ENCODE measurements around the gene CACNB3.

Gene CACNB3

GRCh38 chr12:48782457-48783395 lies 35.6 kb upstream of the CACNB3 start:
- DNase-seq (ENCODE audit: low read depth) = no peak
- H3K4me3 ChIP-seq (ENCODE audit: low read length) = no peak overlapping the region
- TF ChIP-seq CTCF (conservative IDR thresholded peaks at IDR 0.05; ENCODE audit: low read length) = no peak

- H3K4me3 ChIP-seq (ENCODE audit: low read length) = no peak overlapping the region
- no peak for TF ChIP-seq CTCF (conservative IDR thresholded peaks at IDR 0.05; ENCODE audit: low read length)
- no peak for DNase-seq (ENCODE audit: low read depth)
Measured at GRCh38 chr12:48783432-48783831, 34.9 kb upstream of the CACNB3 start.

GRCh38 chr12:48786591-48787544 lies 31.4 kb upstream of the CACNB3 start:
- H3K4me3 ChIP-seq (ENCODE audit: low read length) = peak overlapping the region; percentile 78
- DNase-seq (ENCODE audit: low read depth) = no peak
- no peak for TF ChIP-seq CTCF (conservative IDR thresholded peaks at IDR 0.05; ENCODE audit: low read length)

- TF ChIP-seq CTCF (conservative IDR thresholded peaks at IDR 0.05; ENCODE audit: low read length) = no peak
- H3K4me3 ChIP-seq (ENCODE audit: low read length) = peak overlapping the region; percentile 78
- DNase-seq (ENCODE audit: low read depth) = peak; percentile 21
Measured at GRCh38 chr12:48787791-48788523, 30.3 kb upstream of the CACNB3 start.

- H3K4me3 ChIP-seq (ENCODE audit: low read length) = peak overlapping the region; percentile 78
- DNase-seq (ENCODE audit: low read depth) = no peak
- no peak for TF ChIP-seq CTCF (conservative IDR thresholded peaks at IDR 0.05; ENCODE audit: low read length)
Measured at GRCh38 chr12:48788524-48788853, 29.8 kb upstream of the CACNB3 start.

- H3K4me3 ChIP-seq (ENCODE audit: low read length) = peak within 1 kb of the TSS; percentile 78
- no peak for TF ChIP-seq CTCF (conservative IDR thresholded peaks at IDR 0.05; ENCODE audit: low read length)
- DNase-seq (ENCODE audit: low read depth) = peak; percentile 62
Measured at GRCh38 chr12:48788854-48789775, 29.2 kb upstream of the CACNB3 start, which contains the start of gene ADCY6. TSS of gene ADCY6 (minus strand) at chr12:48789089. CDS start at chr12:48783434, 5,655 bp downstream.
